DMS 273 (cell line): ENCODE data around the gene NMUR1.

Experiments used
- DNase-seq: peaks from one replicate; lab custom pipeline; 2025; ENCODE audit not compliant: unreplicated experiment; lab: John Stamatoyannopoulos, UW

NMUR1 gene

DNA sequence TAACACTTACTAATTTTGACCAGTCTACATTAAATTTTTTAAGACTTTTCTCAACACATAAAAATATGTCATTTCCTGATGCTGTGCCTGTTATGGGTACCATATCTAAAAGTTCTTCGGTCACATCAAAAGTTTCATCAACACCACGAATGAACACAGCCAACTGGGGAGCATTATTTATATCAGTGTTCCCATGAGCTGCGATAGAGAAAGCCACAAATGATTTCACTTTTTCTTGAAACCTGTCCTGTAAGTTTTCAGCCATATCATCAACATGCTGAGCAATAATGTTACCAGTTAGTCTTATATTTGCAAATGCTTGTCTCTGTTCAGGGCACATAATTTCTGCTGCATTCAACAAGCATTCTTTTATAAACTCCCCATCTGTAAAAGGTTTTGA is 35.6 kb downstream of the NMUR1 start:
- no peak for DNase-seq

DNA sequence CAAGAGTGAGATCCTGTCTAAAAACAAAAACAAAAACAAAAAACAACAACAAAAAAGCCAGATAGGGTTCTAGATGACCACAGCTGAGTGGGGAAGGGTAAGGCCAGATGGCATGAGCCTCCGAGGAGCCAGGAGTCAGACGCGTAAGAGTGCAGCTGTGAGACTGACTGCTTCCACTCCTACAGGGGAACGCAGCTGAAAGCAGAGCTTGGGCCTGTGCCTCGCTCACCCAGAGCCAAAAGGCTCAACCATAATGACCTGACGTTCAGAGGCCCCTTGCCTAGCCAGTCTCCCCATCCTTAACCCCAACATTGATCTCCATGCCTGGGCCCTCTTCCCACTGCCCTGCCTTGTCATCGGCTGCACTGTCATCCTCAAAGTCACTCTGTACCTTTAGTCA is 39.4 kb downstream of the NMUR1 start:
- DNase-seq: no peak

DNA sequence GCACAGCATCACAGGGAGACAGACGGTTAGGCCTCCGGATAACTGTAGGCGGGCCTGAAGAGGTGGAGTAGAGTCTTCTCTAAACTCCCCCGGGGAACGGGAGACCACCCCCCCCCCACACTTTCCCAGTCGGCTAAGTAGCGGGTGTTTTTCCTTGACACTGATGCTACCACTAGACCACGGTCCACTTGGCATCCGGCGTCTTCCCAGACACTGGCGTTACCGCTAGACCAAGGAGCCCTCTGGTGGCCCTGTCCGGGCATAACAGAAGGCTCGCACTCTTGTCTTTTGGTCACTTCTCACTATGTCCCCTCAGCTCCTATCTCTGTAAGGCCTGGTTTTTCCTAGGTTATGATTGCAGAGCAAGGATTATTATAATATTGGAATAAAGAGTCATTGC is 40.3 kb downstream of the NMUR1 start:
- DNase-seq: no peak

DNA sequence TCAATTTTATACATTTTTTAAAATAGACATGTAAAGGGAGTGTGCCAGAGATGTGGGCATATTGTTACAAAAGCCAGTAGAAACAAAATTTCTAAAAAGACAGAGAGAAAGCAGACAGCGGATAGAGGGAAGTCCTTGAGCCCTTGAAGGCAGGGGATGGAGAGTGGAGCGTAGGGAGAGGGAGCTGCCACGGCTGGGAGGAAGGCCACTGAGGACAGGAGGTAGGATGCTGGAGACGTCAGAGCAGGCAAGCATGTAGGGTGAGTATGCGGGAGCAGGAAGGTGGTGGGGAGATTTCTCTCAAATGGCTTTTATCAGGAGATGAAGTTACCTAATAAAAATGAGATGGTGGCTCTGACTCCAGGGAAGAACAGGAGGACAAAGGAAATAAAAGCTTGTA is 41.9 kb downstream of the NMUR1 start:
- no peak for DNase-seq

DNA sequence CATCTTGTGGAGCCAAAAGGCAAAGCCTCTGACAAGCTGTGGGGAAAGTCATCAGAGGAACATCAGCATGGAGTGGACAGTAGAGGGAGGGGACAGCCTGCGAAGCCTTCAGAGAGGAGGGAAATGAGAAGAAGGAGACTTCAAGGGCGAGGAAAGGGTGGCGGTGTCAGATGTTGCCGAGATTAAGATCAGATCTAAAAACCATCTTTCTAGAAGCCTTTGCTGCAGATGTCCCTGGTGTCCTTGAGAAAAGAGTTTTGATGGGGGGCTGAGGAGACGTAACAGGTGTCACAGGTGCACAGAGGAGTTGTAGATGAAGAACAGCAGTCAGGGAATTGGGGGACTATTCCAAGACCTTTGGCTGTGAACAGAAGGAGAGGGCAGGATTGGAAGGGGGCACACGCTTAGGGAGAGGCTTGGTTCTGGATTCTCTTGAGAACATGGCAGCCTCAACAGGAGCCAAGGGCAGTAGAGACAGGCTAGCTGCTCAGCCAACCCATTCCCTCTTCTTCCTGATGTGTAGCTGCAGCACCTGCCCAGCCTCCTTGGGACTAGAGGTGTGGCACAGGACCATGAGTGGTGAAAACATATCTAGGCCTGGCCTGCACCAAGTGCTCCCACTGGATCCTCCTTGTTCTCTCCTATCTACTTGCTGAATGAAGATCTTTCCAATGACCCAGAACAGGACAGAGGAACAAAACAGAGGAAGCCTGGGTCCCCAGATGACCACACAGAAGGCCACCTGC is 43.2 kb downstream of the NMUR1 start:
- no peak for DNase-seq

DNA sequence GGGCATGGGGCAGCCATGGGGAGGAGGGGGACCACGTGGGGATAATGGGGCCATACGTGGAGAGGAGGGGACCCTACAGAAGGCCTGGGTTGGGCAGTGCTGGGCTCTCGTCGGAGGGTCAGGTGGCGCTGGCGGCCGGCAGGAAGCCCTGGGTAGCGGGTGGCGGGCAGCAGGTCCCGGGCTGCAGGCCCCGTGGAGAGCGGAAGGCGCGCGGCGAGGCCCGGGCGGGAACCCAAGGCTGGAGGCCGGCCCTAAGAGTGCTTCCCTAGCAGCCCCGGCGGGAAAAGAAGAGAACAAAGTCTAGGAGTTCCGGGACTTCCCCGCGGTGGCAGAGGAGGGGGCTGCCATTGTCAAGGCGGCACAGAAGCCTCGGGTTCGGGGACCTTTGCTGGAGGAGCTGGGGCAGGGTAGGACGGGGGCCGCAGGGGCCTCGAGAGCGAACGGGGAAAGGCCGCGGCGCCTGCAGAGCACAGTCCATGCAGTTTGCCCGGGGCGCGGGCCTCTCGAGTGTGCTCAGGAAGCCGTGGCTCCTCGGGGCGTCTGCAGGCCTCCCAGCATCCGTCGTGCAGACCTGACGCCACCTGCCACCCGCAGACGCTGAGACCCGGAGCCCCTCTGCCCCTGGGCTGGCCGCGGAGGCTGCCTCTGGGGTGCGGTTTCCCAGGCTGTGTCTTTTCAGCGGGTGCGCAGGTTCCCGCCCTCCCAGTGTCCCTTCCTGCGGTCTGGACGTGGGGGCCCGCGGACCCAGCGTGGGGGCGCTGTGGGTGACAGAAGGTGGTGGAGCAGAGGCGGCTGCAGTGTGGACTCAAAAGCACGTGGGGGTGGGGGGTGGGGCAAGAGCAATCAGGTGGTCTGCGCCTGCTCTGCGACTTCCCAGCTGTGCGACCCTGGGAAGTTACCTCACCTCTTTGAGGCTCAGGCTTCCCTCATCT is 46.6 kb downstream of the NMUR1 start:
- DNase-seq: no peak

DNA sequence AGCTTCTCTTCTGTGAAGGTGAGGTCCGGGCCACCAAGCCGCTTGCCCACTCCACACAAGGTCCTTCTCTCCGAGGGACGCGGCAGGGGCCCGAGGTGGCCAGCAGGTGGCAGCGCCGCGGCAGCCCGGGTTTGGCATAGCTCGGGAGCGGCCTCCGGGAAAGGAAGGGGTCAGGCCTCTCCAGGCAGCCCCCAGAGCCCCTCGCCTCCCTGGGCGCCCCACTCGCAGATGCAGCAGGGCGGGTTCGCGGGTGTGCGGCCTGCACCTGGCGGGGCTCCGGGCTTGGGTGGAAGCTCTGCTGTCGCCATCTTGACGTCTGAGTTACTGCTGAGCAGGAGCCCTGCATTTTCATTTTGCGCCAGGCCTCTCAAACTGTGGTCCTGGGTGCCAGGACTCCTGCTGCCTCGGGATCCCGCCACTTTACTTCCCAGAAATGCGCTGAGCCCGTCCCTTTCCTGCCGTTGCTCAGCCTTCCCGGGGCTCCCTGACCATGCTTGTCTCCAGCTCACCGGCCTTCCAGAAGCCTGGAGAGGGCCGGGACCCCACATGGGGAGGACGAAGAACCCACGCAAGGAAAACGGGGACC is 47.3 kb downstream of the NMUR1 start:
- DNase-seq: peak; percentile 65

DNA sequence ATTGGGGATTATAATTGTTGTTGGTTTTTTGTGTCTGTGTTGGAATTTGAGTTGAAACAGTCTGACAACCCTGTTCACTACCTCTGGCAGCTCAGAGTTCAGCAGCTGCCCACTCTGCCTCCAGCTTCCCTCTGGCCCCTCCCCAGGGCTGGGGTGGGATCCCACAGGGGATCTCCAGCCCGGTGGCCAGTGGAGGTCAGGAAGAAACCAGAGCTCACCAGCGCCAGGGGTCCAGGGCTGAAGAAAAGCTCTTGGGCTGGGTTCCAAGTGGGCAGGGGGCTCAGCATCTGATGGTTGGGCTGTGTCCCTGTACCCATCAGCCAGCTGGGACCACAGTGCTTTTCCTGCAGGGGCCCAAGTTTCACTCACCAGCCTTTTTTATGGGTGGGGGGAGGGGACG is 49.5 kb downstream of the NMUR1 start:
- no peak for DNase-seq

DNA sequence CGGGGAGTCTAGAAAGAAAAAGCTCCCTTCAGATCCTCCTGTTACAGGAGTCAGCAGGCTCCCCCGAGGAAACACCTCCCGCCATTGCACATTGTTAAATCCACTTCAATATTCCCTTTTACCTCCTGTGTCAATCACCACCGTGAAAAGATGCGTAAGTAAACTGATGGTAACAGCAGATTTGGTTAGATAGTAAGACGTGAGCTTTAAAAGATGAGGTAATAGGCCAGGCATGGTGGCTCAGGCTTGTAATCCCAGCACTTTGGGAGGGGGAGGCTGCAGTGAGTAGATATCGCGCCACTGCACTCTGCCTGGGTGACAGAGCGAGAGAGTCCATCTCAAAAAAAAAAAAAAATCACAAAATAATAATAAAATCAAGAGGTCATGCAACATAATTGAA is 50.8 kb downstream of the NMUR1 start:
- DNase-seq: no peak

DNA sequence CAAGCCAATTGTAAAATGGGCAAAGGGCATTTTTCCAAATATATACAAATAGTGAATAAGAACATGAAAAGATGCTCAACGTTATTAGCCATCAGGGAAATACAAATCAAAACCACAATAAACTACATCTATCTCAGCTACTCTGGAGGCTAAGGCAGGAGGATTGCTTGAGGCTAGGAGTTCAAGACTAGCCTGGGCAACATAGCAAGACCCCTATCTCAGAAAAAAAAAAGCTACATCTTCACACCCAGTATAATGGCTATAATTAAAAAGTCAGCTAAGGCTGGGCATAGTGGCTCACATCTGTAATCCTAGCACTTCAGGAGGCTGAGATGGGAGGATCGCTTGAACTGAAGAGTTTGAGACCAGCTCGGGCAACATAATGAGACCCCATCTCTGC is 53.3 kb downstream of the NMUR1 start:
- DNase-seq: no peak

DNA sequence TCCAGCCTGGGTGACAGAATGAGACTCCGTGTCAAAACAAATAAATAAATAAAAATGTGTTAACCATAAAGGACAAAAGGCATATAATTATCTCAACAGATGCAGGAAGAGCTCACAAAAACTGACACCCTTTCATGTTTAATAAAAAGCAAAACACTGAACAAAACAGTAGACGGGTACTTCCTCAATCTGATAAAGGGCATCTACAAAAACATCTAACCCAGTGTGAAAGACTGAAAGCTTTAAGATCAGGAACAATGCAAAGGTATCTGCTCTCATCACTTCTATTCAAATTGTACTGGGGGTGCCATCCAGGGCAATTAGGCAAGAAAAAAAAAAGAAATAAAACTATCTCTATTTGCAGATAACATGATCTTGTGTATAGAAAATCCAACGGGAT is 54.3 kb downstream of the NMUR1 start:
- DNase-seq: no peak
